Esophagus squamous epithelium (tissue), 4 donors: ENCODE results near the gene INMT.

Source experiments
- POLR2A ChIP-seq, 4 donors: fragments of 450-650 bp; IDR thresholded peaks; one replicate each; pipeline ENCODE4 v1.6.1; 2017; ENCODE audit warnings: antibody characterized with exemption in 4 of 4, mild to moderate bottlenecking in 4 of 4, moderate library complexity in 3 of 4
- TF ChIP-seq, protein P1 (sequence below), 6 experiments: fragments of 450-650 bp in 4 of 6; fragments of 200-600 bp in 2 of 6; sonication (generic) in 2 of 6; IDR thresholded peaks; one replicate each; pipeline ENCODE4 v1.5.1; 2016 to 2019; ENCODE audit warnings: antibody characterized with exemption in 6 of 6, mild to moderate bottlenecking in 4 of 6, moderate library complexity in 4 of 6

DNA sequence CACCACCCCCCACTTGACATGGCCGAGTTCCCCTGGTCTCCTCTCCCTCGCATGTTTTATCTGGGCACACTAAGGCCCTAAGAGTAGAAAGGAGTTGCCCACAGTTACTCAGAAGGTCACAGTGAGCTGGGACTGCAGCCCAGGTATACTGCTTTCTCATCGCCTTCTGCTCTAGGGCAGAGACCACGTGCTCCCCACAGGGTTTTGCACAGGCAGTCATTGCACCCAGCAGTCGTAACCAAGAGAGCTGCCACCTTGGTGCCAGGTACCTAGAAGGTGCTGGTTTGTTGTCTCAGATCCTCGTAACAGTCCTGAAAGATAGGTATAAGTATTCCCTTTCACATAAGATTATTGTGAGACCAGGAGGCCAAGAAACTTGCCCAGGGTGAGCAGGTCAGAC lies 21.0 kb downstream of the INMT start:
- no peak for TF ChIP-seq POLR2A (IDR thresholded peaks at IDR 0.05)
- TF ChIP-seq, protein P1, sequence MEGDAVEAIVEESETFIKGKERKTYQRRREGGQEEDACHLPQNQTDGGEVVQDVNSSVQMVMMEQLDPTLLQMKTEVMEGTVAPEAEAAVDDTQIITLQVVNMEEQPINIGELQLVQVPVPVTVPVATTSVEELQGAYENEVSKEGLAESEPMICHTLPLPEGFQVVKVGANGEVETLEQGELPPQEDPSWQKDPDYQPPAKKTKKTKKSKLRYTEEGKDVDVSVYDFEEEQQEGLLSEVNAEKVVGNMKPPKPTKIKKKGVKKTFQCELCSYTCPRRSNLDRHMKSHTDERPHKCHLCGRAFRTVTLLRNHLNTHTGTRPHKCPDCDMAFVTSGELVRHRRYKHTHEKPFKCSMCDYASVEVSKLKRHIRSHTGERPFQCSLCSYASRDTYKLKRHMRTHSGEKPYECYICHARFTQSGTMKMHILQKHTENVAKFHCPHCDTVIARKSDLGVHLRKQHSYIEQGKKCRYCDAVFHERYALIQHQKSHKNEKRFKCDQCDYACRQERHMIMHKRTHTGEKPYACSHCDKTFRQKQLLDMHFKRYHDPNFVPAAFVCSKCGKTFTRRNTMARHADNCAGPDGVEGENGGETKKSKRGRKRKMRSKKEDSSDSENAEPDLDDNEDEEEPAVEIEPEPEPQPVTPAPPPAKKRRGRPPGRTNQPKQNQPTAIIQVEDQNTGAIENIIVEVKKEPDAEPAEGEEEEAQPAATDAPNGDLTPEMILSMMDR (IDR thresholded peaks at IDR 0.05) = no peak
